Neuron (in vitro differentiated cells): ENCODE results near the gene JAK3.

ENCODE experiments used
- H2AFZ ChIP-seq: one replicate; pipeline ENCODE4 v1.6.1; 2013; ENCODE audit warnings: low read depth, mild to moderate bottlenecking, inconsistent platforms, low read length, moderate library complexity
- H3K27me3 ChIP-seq: one replicate; pipeline ENCODE4 v1.6.1; 2013; ENCODE audit warnings: low read length; ENCODE audit not compliant: insufficient read depth
- H3K36me3 ChIP-seq: one replicate; pipeline ENCODE4 v1.6.1; 2013; ENCODE audit warnings: low read length; ENCODE audit not compliant: insufficient read depth
- H3K4me1 ChIP-seq: one replicate; pipeline ENCODE4 v1.6.1; 2013; ENCODE audit warnings: low read length; ENCODE audit not compliant: insufficient read depth
- H3K4me3 ChIP-seq: 2 replicates; pipeline ENCODE4 v1.5.1; 2013; ENCODE audit warnings: mild to moderate bottlenecking, low read length, moderate library complexity
- H3K9me3 ChIP-seq: one replicate; pipeline ENCODE4 v1.6.1; 2013; ENCODE audit warnings: low read length

The JAK3 gene

DNA sequence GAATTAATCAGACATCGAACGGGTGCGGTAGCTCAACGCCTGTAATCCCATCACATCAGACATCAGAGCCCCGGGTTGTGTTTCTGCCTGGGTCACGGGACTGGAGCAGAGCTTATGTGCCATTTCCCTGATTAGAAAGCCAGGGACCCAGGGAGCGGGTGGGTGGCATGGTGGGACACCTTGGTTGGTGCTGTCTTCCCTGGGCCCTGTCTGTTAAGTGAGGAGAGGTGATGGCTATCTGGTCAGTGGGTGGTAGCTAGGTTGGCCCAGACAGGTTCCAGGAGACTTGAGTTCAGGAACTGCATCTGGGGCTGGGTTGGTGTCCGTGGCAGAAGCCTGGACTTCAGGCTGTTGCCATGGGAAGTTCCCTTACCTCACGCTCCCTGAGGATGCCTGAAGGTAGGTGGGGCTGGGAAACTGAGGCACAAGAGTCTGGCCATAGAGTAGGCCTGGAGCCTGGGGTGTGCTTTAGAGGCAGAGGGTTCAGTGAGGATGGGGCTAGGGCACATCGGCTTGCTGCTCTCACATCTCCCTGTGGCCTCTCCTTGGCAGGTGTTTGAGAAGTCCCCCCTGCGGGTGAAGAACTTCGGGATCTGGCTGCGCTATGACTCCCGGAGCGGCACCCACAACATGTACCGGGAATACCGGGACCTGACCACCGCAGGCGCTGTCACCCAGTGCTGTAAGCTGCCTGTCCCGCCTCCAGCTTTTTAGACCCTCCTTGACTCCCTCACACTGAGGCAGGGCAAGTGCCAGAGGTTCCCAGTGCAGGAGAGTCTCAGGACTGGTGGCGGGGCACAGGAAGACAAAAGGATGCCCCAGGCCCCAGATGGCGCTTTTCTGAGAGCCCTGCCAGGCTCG, 14.0 kb upstream of the JAK3 start:
- peaks cover 46% of the 10 kb centered on the region for H3K36me3 ChIP-seq
- peak overlapping the region; percentile 99 for H3K4me3 ChIP-seq
- H3K4me1 ChIP-seq = peaks cover 15% of the 10 kb centered on the region
- no peaks in the 10 kb centered on the region for H3K27me3 ChIP-seq
- H2AFZ ChIP-seq = no peak overlapping the region
- no peaks in the 10 kb centered on the region for H3K9me3 ChIP-seq

DNA sequence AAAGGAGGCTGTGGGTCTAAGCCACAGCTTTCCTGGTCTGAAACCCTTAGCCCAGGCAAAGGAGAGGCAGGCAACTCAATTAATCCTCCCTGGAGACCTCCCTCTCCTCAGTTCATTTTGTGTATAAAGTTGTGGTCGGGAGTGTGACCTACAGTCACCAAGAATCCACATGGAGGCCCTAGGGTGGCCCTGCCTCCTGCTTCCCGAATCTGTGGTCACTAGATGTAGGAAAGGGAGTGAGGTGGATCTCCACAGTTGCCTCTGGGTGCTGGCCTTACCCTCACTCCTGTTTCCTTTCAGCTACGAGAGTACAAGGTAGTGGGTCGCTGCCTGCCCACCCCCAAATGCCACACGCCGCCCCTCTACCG, 13.2 kb upstream of the JAK3 start:
- Histone ChIP-seq H3K27me3 (no peaks in the 10 kb centered on the region), H3K36me3 (peaks cover 46% of the 10 kb centered on the region), H3K4me1 (peaks cover 15% of the 10 kb centered on the region), H3K9me3 (no peaks in the 10 kb centered on the region), H2AFZ (no peak overlapping the region), H3K4me3 (peak overlapping the region; percentile 99)

DNA sequence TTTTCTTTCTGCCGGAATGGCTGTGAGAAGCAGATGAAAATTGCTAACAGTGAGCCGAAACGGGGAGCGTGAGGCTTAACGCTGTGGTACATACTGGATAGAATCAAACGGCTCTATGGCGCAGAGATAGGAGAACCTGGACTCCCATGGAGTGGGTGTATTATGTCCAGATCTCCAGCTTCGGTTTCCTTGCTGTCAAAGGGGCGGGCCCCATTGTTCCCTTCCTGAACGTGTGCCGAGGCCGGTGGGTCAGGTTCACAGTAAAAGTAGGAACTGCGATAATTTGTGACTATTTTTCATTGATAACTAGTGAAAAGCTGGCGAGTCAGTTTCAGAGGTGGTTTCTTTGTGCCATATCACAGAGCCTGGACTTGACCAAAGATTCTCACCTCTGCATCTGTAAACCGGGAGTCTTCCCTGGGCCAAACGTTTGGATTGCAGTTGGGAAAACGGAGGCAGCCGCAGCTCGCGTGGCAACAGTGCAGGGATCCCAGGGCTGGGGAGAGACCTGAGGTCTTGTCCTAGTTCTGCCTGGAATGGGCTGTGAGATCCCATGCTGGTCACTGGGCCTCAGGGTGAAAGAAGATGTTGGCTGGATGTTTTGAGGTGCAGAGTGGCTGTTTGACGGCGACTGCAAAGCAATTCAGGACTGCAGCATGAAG, 12.7 kb upstream of the JAK3 start:
- peaks cover 43% of the 10 kb centered on the region for H3K36me3 ChIP-seq
- H2AFZ ChIP-seq = no peak overlapping the region
- H3K4me3 ChIP-seq = peak overlapping the region; percentile 99
- no peaks in the 10 kb centered on the region for H3K9me3 ChIP-seq
- H3K27me3 ChIP-seq = no peaks in the 10 kb centered on the region
- peaks cover 15% of the 10 kb centered on the region for H3K4me1 ChIP-seq

DNA sequence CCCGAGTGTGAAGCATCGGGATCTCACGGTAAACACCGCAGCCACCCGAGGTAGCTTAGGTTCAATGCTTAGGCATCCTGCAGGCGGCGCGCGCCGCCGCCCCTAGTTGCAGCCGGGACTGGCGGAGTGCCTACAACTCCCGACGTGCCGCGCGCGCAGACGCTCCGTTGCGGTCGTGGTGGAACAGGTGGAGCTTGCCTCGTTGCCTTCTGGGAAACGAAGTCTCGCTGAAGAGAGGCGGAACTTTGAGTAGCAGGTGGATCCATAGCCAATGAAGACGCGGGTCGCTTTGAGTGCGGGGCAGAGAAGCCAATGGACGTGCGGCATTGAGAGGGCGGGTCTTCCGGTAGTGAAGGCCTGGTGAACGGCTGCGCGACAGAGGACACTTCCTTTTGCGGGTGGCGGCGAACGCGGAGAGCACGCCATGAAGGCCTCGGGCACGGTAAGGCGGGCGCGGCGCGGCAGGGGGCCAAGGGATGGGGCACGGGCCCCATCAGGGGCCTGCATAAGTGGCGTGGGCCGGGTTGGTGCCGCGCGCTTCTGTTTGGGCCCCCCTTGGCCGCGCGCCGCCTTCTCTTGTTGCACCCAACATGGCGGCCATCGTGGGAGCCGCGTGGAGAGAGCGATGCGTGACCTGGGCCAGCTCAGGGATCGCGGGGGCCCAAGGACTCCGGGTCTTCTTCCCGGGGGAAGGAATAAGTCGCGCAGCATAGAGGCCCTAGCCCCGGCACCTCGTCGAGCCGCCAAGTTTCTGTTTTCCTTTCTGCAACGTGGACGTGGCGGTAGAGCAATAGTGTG, 11.9 kb upstream of the JAK3 start, which contains the start of gene RPL18A:
Gene RPL18A (plus strand): TSS at position 378 of the 798 bp plus-strand sequence. CDS start 47 bp downstream, at position 425.
- Histone ChIP-seq H3K27me3 (no peaks in the 10 kb centered on the region), H3K9me3 (no peaks in the 10 kb centered on the region), H3K36me3 (peaks cover 40% of the 10 kb centered on the region), H2AFZ (peak within 1 kb of the TSS; percentile 85), H3K4me1 (peaks cover 15% of the 10 kb centered on the region), H3K4me3 (peak within 1 kb of the TSS; percentile 99)

DNA sequence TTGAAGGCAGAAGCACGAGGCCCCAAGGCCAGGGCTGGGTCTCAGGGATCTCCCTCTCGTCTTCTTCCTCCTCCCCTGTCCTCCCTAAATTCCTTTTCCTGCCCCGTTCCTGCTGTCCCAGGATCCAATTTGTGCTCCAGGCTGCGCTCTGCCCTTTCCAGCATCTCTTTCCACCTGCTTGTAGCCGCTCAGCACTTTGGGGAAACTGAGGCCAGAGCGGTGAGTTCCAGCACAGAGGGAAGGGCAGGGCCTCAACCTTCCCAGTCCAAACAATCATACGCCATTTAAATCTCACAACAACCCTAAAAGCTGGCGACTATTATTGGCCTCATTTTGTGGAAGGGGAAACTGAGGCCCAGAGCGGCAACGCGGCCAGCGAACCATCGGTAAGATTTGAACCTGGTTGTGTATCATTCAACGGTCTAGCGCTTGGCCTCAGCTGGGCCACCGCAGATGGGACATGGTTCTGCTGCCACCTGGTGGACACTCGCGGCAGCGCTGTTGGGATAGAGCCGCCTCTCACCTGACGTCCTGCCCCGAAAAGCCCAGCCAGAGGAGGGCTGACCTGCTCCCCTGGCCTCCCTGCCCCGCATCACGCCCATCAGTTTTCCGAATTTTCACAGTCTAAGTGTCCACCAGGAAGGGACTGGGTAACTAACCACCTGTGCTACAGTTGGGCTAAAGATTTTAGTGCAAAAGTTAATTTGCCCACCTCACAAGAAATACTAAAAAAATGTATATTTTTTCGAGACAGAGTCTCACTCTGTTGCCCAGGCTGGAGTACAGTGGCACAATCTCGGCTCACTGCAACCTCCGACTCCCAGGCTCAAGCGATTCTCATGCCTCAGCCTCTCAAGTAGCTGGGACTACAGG, 7.7 kb upstream of the JAK3 start:
- Histone ChIP-seq H3K27me3 (peaks cover 2% of the 10 kb centered on the region), H3K4me1 (peaks cover 2% of the 10 kb centered on the region), H3K9me3 (no peaks in the 10 kb centered on the region), H3K4me3 (no peak overlapping the region), H3K36me3 (peaks cover under 1% of the 10 kb centered on the region), H2AFZ (no peak overlapping the region)

DNA sequence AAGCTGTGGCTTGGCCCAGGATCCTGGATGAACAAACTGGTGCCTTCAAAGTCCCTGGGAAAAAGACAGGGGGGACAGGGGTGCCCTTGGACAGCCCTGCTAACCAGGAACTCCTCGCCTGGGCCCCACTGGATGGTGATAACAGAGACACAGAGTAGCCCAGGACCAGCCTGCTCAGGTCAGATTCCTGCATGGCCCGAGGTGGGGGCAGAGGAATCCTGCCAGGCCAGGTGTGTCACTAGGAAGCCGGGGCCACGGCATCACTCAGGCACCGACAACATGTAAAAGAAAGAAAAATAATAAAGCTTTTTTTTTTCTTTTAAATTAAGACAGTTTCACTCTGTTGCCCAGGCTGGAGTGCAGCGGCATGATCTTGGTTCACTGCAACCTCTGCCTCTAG, 6.3 kb upstream of the JAK3 start:
- no peaks in the 10 kb centered on the region for H3K4me1 ChIP-seq
- peaks cover 2% of the 10 kb centered on the region for H3K27me3 ChIP-seq
- no peak overlapping the region for H2AFZ ChIP-seq
- H3K36me3 ChIP-seq = no peaks in the 10 kb centered on the region
- no peaks in the 10 kb centered on the region for H3K9me3 ChIP-seq
- H3K4me3 ChIP-seq = no peak overlapping the region

DNA sequence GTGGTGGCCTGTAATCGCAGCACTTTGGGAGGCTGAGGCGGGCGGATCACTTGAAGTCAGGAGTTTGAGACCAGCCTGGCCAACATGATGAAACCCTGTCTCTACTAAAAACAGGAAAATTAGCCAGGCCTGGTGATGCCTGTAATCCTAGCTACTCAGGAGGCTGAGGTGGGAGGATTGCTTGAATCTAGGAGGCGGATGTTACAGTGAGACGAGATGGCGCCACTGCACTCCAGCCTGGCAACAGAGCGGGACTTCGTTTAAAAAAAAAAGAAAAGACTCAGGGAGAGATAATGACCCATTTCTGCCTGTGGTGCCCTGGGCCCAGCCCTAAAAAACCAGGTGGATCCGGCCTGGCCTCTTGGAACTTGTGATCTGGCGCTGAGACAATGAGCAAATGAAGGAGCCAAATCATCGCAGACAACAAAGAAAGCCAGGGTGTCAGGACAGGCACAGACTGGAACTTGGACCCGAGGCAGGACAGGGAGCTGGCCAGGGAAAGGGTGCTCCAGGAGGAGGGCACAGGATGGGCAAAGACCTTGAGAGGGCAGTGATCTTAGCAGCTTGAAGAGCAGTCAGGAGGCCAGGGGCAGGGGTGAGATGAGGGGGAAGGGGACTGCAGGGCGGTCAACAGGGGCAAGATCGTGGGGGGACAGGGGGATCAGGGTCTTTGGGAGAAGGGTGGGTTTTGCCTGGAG, 962 bp upstream of the JAK3 start:
- Histone ChIP-seq H3K27me3 (no peaks in the 10 kb centered on the region), H3K4me3 (no peak overlapping the region), H3K36me3 (no peaks in the 10 kb centered on the region), H2AFZ (no peak overlapping the region), H3K4me1 (no peaks in the 10 kb centered on the region), H3K9me3 (no peaks in the 10 kb centered on the region)

DNA sequence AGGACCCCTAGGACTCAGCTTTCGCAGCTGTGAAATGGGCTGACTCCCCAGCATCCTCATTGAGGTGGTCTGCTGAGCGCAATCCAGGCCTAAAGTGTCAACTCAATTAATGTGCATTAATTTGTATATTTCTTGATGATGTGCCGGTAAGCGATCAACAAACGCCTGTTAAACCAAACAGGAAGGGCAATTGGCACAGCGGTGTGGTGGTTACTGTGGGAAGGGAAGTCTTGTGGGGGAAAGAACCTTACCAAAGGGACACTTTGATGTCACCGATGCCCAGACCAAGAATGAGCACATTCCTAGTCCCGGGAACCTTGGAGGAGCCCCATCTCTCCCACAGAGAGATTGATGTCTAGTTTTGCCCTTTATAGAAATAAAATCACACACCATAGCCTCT, 1.6 kb downstream of the JAK3 start:
- no peak overlapping the region for H2AFZ ChIP-seq
- H3K36me3 ChIP-seq = no peaks in the 10 kb centered on the region
- no peaks in the 10 kb centered on the region for H3K9me3 ChIP-seq
- peaks cover 2% of the 10 kb centered on the region for H3K4me1 ChIP-seq
- H3K4me3 ChIP-seq = no peak overlapping the region
- H3K27me3 ChIP-seq = no peaks in the 10 kb centered on the region

DNA sequence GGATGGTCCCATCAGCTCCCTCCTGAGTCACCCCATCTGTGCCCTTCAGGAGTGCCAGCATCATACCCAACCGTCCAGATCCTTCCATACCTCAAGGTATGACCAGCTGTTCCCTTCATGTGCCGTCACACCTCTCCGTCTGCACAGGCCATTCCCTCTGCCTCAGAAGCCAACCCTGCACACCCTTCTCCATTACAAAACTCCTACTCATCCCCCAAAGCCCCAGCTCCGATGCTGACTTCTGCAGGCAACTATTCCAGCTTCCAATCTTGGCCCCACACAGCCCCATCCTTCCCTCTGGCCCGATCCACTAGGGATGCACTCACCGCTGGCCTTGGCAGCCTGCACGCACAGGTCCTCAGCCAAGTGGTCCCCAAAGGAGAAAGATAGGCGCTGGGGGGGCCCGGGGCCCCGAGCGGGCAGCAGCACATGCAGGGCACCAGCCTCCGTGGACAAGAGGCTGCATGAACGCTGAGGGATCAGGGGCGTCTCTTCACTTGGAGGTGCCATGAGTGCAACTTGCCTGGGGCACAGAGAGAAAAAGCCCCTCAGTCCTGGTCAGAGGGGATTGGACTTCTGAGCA, 3.8 kb downstream of the JAK3 start:
- Histone ChIP-seq H3K9me3 (no peaks in the 10 kb centered on the region), H3K4me3 (no peak overlapping the region), H3K36me3 (no peaks in the 10 kb centered on the region), H3K4me1 (peaks cover 2% of the 10 kb centered on the region), H3K27me3 (no peaks in the 10 kb centered on the region), H2AFZ (no peak overlapping the region)

DNA sequence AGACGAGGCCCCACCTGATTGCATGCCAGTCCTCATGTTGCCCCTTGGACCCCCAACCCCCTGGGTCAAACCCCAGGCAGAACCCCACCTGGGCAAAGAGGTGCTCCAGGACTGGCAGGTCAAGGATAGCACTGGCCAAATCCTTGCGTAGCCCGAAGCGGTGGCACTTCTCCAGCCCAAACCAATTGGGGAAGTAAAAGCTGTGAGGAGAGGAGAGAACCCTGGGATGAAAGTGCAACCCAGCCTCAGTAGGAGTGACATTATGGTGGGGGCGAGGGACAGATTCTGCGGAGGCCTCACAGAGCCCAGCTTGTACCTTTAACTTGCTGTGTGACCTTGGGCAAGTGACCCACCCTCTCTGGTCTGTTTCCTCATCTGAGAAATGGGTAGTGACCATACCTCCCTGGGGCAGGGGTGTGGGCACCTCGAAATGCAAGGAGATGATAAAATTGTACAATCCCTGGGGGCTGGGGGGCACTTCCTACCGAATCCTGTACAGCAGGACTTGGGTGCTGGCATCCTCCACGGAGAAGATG, 4.4 kb downstream of the JAK3 start:
- Histone ChIP-seq H3K27me3 (no peaks in the 10 kb centered on the region), H3K9me3 (no peaks in the 10 kb centered on the region), H2AFZ (no peak overlapping the region), H3K4me1 (peaks cover 2% of the 10 kb centered on the region), H3K36me3 (no peaks in the 10 kb centered on the region), H3K4me3 (no peak overlapping the region)

DNA sequence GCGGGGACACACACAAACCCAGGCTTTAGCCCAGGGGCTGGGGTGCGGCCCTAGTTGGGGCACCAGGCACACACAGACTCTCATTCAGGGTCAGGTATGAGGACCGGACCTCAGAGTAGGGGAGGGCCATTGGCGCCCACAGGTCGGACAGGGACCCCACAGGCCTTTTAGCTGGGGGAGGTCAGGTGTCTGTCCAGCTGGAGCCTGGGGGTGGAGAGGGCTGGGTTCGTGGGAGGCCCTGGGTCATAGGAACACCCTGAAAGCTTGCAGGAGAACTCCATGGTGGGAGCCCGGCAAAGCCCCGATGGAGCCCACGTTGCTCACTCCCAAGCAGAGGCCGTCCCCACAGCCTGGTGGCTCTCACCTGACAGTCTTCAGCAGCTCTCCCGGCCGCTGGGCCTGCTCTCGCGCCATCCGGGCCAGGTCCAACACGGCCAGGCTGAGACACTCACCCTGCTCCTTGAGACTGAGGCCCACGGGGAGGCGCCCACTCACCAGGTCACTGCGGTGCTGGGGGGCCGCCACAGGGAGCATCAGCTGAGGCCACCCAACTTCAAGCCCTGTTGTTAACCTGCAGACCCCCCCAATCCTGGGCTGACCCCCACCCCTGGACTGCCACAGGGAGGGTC, 5.0 kb downstream of the JAK3 start:
- peaks cover 2% of the 10 kb centered on the region for H3K4me1 ChIP-seq
- H2AFZ ChIP-seq = peak overlapping the region; percentile 51
- H3K36me3 ChIP-seq = no peaks in the 10 kb centered on the region
- no peaks in the 10 kb centered on the region for H3K9me3 ChIP-seq
- peak overlapping the region; percentile 19 for H3K4me3 ChIP-seq
- H3K27me3 ChIP-seq = no peaks in the 10 kb centered on the region
